GM12878 (cell line): ENCODE data around the gene AKAP7. TPM values are rescaled to one million over a fixed set of nuclear protein-coding genes. Genes with fewer than 3 reads are reported as not detected.

Source experiments
- ATAC-seq: fragments of 200-7000 bp; cut with Tn5 transposase; 3 replicates; pipeline ENCODE4 v1.9.1; 2020; ENCODE audit warnings: mild to moderate bottlenecking, moderate library complexity
- BruUV-seq: library from RNA; stranded (reverse); fragments of 400-500 nt; replicated peaks from 2 replicates; lab custom pipeline; 2021; lab: Mats Ljungman, UMichigan
- CTCF ChIA-PET: fragments of 300-600 bp; sonication (Branson Sonifier 250); formaldehyde crosslinking; extraction: SDS; loops from one replicate; lab custom pipeline; 2021; ENCODE audit warnings: inconsistent platforms; lab: Yijun Ruan, JAX
- POLR2A ChIA-PET: fragments of 350-600 bp; formaldehyde crosslinking; extraction: SDS; loops from one replicate; lab custom pipeline; 2021; ENCODE audit warnings: inconsistent platforms; lab: Charles Lee
- RAD21 ChIA-PET: fragments of 300-600 bp; sonication (Branson Sonifier 250); formaldehyde crosslinking; loops from one replicate; lab custom pipeline; 2023; ENCODE audit warnings: antibody characterized with exemption; ENCODE audit not compliant: unreplicated experiment; lab: Charles Lee
- SMC1A ChIA-PET: fragments of 300-600 bp; sonication (Branson Sonifier 250); formaldehyde crosslinking; loops from one replicate; lab custom pipeline; 2023; ENCODE audit not compliant: unreplicated experiment, uncharacterized antibody; lab: Charles Lee
- DNase-seq: peaks from one replicate; pipeline ENCODE4 v3.0.0-alpha.2; 2011; ENCODE audit warnings: low read depth, low spot score
- FAIRE-seq: peaks from 3 replicates; lab custom pipeline; 2011; peaks lifted over from hg19 to GRCh38; lab: Jason Lieb, UNC
- H2AFZ ChIP-seq: 2 replicates; pipeline ENCODE4 v1.6.0; 2011; ENCODE audit warnings: low read depth, low read length, control low read depth; ENCODE audit not compliant: control insufficient read depth
- H3K27ac ChIP-seq: 2 replicates; pipeline ENCODE4 v1.5.1; 2011; ENCODE audit warnings: control low read depth; ENCODE audit not compliant: control insufficient read depth, insufficient read depth
- H3K27me3 ChIP-seq, 2 experiments: replicated peaks in 1 of 2; 2 replicates each; pipeline versions ENCODE4 v1.6.0 to v1.6.1; 2011; ENCODE audit warnings: low read length in 1 of 2; ENCODE audit not compliant: control insufficient read depth in 2 of 2, insufficient read depth in 2 of 2
- H3K36me3 ChIP-seq, 2 experiments: 2 replicates each; pipeline ENCODE4 v1.5.1; 2011; ENCODE audit warnings: low read length in 1 of 2; ENCODE audit not compliant: control insufficient read depth in 2 of 2, insufficient read depth in 2 of 2
- H3K4me1 ChIP-seq: 2 replicates; pipeline ENCODE4 v1.6.1; 2011; ENCODE audit warnings: mild to moderate bottlenecking, low read length, moderate library complexity, mixed read lengths; ENCODE audit not compliant: control insufficient read depth, insufficient read depth
- H3K4me2 ChIP-seq: 2 replicates; pipeline ENCODE4 v1.6.0; 2011; ENCODE audit warnings: control low read depth; ENCODE audit not compliant: control insufficient read depth, insufficient read depth
- H3K4me3 ChIP-seq: fragments of 200-600 bp; sonication (generic); 2 replicates; pipeline ENCODE4 v1.5.1; 2016
- H3K79me2 ChIP-seq: 2 replicates; pipeline ENCODE4 v1.6.0; 2011; ENCODE audit warnings: low read length; ENCODE audit not compliant: control insufficient read depth, insufficient read depth
- H3K9ac ChIP-seq: 2 replicates; pipeline ENCODE4 v1.8.0; 2011; ENCODE audit warnings: low read length, control low read depth, mixed read lengths; ENCODE audit not compliant: control insufficient read depth, insufficient read depth
- H3K9me3 ChIP-seq: replicated peaks from 3 replicates; pipeline ENCODE4 v1.5.1; 2011; ENCODE audit warnings: mild to moderate bottlenecking, low read length; ENCODE audit not compliant: control insufficient read depth, insufficient read depth
- H4K20me1 ChIP-seq: 2 replicates; pipeline ENCODE4 v1.6.0; 2011; ENCODE audit not compliant: control insufficient read depth, insufficient read depth
- CBX5 ChIP-seq: sonication (generic); IDR thresholded peaks from 2 replicates; pipeline ENCODE4 v1.6.1; 2016; ENCODE audit warnings: low read depth, moderate library complexity, mild to moderate bottlenecking, inconsistent platforms
- E4F1 ChIP-seq: fragments of 450-650 bp; IDR thresholded peaks from 2 replicates; pipeline ENCODE4 v1.6.1; 2018; ENCODE audit warnings: borderline replicate concordance, mild to moderate bottlenecking; ENCODE audit not compliant: partially characterized antibody
- FOS ChIP-seq: IDR thresholded peaks from 3 replicates; pipeline ENCODE4 v1.6.1; 2011; ENCODE audit warnings: borderline replicate concordance; ENCODE audit not compliant: insufficient read length; ENCODE audit errors: extremely low read depth
- FOXK2 ChIP-seq: fragments of 450-650 bp; IDR thresholded peaks from 2 replicates; pipeline ENCODE4 v1.6.1; 2017; ENCODE audit warnings: mild to moderate bottlenecking, moderate library complexity
- IKZF1 ChIP-seq: fragments of 450-650 bp; conservative IDR thresholded peaks from 2 replicates; pipeline ENCODE4 v1.6.1; 2017; ENCODE audit warnings: antibody characterized with exemption, mild to moderate bottlenecking
- KLF5 ChIP-seq: fragments of 450-650 bp; IDR thresholded peaks from 2 replicates; pipeline ENCODE4 v1.6.1; 2014; ENCODE audit warnings: mild to moderate bottlenecking; ENCODE audit not compliant: partially characterized antibody
- MXI1 ChIP-seq: fragments of 150-350 bp; IDR thresholded peaks from 2 replicates; pipeline ENCODE4 v1.6.1; 2011; ENCODE audit warnings: low read depth, mild to moderate bottlenecking, inconsistent platforms, low read length, improper control_type of control experiment
- MYB ChIP-seq: fragments of 150-350 bp; IDR thresholded peaks from 2 replicates; pipeline ENCODE4 v1.6.1; 2014; ENCODE audit warnings: mild to moderate bottlenecking, low read depth, low read length, borderline replicate concordance
- NFXL1 ChIP-seq: fragments of 450-650 bp; IDR thresholded peaks from 2 replicates; pipeline ENCODE4 v1.6.1; 2017; ENCODE audit warnings: antibody characterized with exemption, mild to moderate bottlenecking, borderline replicate concordance
- SREBF2 ChIP-seq: IDR thresholded peaks from 2 replicates; pipeline ENCODE4 v1.6.1; 2012; ENCODE audit warnings: mild to moderate bottlenecking, low read length
- WRNIP1 ChIP-seq: IDR thresholded peaks from 2 replicates; pipeline ENCODE4 v1.6.1; 2011; ENCODE audit warnings: low read depth, low read length, improper control_type of control experiment, borderline replicate concordance
- YBX1 ChIP-seq: fragments of 450-650 bp; IDR thresholded peaks from 2 replicates; pipeline ENCODE4 v1.6.1; 2016; ENCODE audit warnings: antibody characterized with exemption
- ZBED1 ChIP-seq: IDR thresholded peaks from 2 replicates; pipeline ENCODE4 v1.6.1; 2016; ENCODE audit warnings: borderline replicate concordance
- ZNF384 ChIP-seq: IDR thresholded peaks from 2 replicates; pipeline ENCODE4 v1.6.1; 2012; ENCODE audit warnings: low read depth, mild to moderate bottlenecking, low read length, improper control_type of control experiment, borderline replicate concordance
- WGBS: methylation state at CpG from one replicate; pipeline ENCODE4 v1.1.6; 2016; ENCODE audit warnings: low lambda C conversion rate; ENCODE audit not compliant: insufficient replicate concordance, insufficient coverage; ENCODE audit errors: missing lambda C conversion rate; 5-methylcytosine and 5-hydroxymethylcytosine counted together
- in situ Hi-C: fragments of 300-500 bp; cut with MboI; formaldehyde crosslinking; loops from 9 replicates; pipeline ENCODE4 v1.14.3; 2018; ENCODE audit warnings: mixed read lengths
- intact Hi-C: fragments of 100-400 bp; cut with micrococcal nuclease; formaldehyde crosslinking; loops from one replicate; pipeline ENCODE4 v1.14.2; 2022; ENCODE audit not compliant: unreplicated experiment
- polyA plus RNA-seq, 11 experiments: library from polyadenylated mRNA; depleted of rRNA in 4 of 11; unstranded in 6 of 11; stranded (reverse) in 5 of 11; fragments of >200 nt; fragmentation: Nextera tagmentation in 4 of 11; fragmentation: Illumina TruSeq in 1 of 11; extraction: Ambion mirVana in 4 of 11; extraction: Trizol in 1 of 11; gene quantifications; 1 replicate in 1 of 11; 2 replicates in 10 of 11; pipeline versions ENCODE4 v1.2.1 to v1.2.3, GENCODE V29; 2011 to 2016; ENCODE audit warnings: inconsistent platforms in 2 of 11, missing spikeins in 2 of 11, low read depth in 1 of 11
- total RNA-seq, 4 experiments: library from RNA; depleted of rRNA in 3 of 4; stranded (reverse); fragments of >200 nt in 3 of 4; fragmentation: Illumina TruSeq in 1 of 4; extraction: Trizol in 1 of 4; gene quantifications; 2 replicates each; pipeline versions ENCODE4 v1.2.1 to v1.2.3, GENCODE V29; 2013 to 2021
- TF ChIP-seq, protein P1 (sequence below): IDR thresholded peaks from 2 replicates; pipeline ENCODE4 v1.6.1; 2011; ENCODE audit warnings: borderline replicate concordance, low read depth, mild to moderate bottlenecking, moderate library complexity, low read length; ENCODE audit not compliant: insufficient read depth, poor library complexity, severe bottlenecking
- TF ChIP-seq, protein P2 (sequence below): fragments of 450-650 bp; conservative IDR thresholded peaks from 2 replicates; pipeline ENCODE4 v1.6.1; 2017; ENCODE audit warnings: mild to moderate bottlenecking, moderate library complexity

AKAP7 gene
- total and polyA plus RNA-seq, 10 of the 15 experiments (the other 5 are each of a cell fraction or from before 2014, with no cell fraction given) = 0.06 to 0.58 (median 0.28) TPM; not detected in 1

DNA sequence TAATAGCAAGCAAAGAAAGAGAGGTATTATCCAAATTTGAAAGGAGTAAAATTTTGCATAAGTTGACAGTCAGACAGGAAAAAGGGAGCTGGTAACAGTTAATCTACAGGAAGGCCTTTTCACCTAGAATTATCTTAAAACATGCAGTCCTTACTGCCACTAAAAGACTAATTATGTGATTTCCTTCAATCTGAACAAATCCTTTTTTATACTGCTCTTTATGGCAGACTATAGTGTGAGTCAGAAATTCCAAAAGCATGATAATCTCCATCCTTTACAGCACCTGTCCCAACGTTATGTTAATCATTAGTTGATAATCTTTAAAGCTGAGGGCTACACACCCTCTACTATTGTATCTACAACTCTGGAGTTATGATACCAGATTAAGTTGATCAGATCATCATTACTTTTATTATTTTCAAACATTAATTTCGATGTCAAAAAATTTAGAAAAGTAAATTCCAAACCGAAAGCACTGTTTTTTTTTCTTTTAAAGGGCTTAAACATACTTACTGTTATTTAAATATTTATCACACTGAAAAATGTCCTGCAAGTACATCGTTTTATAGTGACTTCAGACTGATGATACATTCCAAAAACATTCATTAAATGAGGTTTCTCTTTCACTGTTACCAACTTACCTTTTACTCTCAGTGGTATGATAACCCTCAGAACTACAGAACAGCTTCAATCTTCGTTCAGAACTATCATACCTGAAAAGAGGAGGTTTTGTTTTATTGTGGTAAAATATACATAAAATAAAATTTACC lies 33.2 kb upstream of the AKAP7 start:
- ChIA-PET RAD21 (interaction anchor here (1.1 kb wide), 1 partner anchor 15 kb away, joined by 3 read pairs; no protein-coding TSS in a partner anchor), POLR2A (interaction anchor here (0.6 kb wide), 1 partner anchor 8 kb away, joined by 3 read pairs; no protein-coding TSS in a partner anchor), SMC1A (interaction anchor here (1.0 to 1.2 kb wide), 2 partner anchors 40 to 217 kb away, joined by 3 read pairs; no protein-coding TSS in a partner anchor), CTCF (no interaction called here)
- no peaks in the 10 kb centered on the region for H3K79me2 ChIP-seq
- no peak overlapping the region for H3K27ac ChIP-seq
- H2AFZ ChIP-seq = no peak overlapping the region
- in situ Hi-C loops = no loop called here
- H3K9me3 ChIP-seq = no peaks in the 10 kb centered on the region; the same call in 2 of the 3 replicates
- FAIRE-seq = no peak
- peak; percentile 43; the same call in 1 of the 3 replicates for ATAC-seq
- H3K4me2 ChIP-seq = no peak overlapping the region
- no peak for TF ChIP-seq CBX5
- no peak for TF ChIP-seq MXI1
- no peak for TF ChIP-seq MYB
- no peak for TF ChIP-seq IKZF1
- TF ChIP-seq SREBF2 = no peak
- TF ChIP-seq, protein P1, sequence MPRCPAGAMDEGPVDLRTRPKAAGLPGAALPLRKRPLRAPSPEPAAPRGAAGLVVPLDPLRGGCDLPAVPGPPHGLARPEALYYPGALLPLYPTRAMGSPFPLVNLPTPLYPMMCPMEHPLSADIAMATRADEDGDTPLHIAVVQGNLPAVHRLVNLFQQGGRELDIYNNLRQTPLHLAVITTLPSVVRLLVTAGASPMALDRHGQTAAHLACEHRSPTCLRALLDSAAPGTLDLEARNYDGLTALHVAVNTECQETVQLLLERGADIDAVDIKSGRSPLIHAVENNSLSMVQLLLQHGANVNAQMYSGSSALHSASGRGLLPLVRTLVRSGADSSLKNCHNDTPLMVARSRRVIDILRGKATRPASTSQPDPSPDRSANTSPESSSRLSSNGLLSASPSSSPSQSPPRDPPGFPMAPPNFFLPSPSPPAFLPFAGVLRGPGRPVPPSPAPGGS = no peak
- no peak for TF ChIP-seq FOXK2
- TF ChIP-seq YBX1 = no peak
- no peak for TF ChIP-seq WRNIP1
- TF ChIP-seq ZBED1 = no peak
- no peak for TF ChIP-seq E4F1
- TF ChIP-seq ZNF384 = no peak
- TF ChIP-seq NFXL1 = no peak
- TF ChIP-seq KLF5 = no peak
- no peak for TF ChIP-seq FOS
- TF ChIP-seq, protein P2, sequence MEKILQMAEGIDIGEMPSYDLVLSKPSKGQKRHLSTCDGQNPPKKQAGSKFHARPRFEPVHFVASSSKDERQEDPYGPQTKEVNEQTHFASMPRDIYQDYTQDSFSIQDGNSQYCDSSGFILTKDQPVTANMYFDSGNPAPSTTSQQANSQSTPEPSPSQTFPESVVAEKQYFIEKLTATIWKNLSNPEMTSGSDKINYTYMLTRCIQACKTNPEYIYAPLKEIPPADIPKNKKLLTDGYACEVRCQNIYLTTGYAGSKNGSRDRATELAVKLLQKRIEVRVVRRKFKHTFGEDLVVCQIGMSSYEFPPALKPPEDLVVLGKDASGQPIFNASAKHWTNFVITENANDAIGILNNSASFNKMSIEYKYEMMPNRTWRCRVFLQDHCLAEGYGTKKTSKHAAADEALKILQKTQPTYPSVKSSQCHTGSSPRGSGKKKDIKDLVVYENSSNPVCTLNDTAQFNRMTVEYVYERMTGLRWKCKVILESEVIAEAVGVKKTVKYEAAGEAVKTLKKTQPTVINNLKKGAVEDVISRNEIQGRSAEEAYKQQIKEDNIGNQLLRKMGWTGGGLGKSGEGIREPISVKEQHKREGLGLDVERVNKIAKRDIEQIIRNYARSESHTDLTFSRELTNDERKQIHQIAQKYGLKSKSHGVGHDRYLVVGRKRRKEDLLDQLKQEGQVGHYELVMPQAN = no peak
- 24% methylated on average over 5 of the region's 5 CpGs for WGBS
- H3K9ac ChIP-seq = no peak overlapping the region
- no peak overlapping the region for H3K4me3 ChIP-seq
- H3K4me1 ChIP-seq = peaks cover 4% of the 10 kb centered on the region; the same call in 1 of the 2 replicates
- no peak for DNase-seq
- H4K20me1 ChIP-seq = no peaks in the 10 kb centered on the region
- H3K36me3 ChIP-seq = no peaks in the 10 kb centered on the region
- intact Hi-C loops = no loop called here
- no peaks in the 10 kb centered on the region for H3K27me3 ChIP-seq
- no TSS peak for BruUV-seq
